ENCODE data around the gene FASLG. TPM values are rescaled to one million over a fixed set of nuclear protein-coding genes. Genes with fewer than 3 reads are reported as not detected.

FASLG gene
- total and polyA plus RNA-seq, 11 donors = 0.91 to 1.9 TPM; not detected in 9

DNA sequence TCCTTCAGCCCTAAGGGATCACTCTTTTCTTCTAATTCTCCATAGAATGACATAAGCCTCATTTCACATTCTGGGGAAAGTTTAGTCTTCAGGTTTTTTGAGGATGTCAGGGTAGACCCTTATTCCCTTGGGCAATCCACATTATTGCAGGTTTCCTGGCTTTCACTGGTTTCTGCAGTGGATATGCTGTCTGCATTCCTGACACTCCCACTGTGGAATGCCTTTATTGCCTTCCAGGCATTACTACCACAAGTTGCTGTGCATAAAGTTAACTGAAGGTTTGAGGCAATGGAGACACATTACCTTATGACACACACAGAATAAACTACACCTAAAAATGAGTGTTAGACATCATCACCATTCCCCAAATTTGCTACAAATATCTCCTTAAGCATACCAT is 12.7 kb downstream of the FASLG start:
- no peak for DNase-seq
- H3K27ac ChIP-seq = peak overlapping the region in 1 of 12 donors; percentile 2
- peaks cover 0 to 3% (median 0%) of the 10 kb centered on the region in 9 donors for H3K27me3 ChIP-seq
- no peak overlapping the region for H3K4me3 ChIP-seq
- H3K9me3 ChIP-seq = no peaks in the 10 kb centered on the region
- intact Hi-C loops (cut with DNase I) = no loop called here
- H3K36me3 ChIP-seq = no peaks in the 10 kb centered on the region
- TF ChIP-seq CTCF (IDR thresholded peaks at IDR 0.05) (no peak), POLR2A (IDR thresholded peaks at IDR 0.05) (no peak)
- peaks cover 0 to 12% (median 0%) of the 10 kb centered on the region in 12 donors for H3K4me1 ChIP-seq
- ATAC-seq = no peak

DNA sequence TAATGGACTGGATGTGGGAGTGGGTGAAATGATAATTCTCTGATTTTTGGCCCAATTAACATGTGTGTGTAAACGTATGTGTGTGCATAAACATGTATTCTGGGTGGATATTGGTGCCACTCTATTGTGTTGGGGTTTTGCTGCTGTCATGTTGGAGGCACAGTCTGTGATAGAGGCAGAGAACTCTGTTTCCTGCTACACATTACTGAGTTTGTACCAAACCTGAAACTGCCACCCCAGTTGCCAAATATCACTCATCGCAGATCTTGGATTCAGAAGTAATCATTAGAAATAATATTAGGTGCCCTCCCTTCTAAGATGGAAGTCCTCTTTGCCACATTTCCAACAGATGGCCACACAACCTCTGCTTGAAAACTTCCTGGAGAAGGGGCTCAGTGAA is 13.8 kb downstream of the FASLG start:
- Histone ChIP-seq H3K9me3 (no peaks in the 10 kb centered on the region), H3K4me3 (no peak overlapping the region), H3K27me3 (peaks cover 0 to 3% (median 0%) of the 10 kb centered on the region in 9 donors), H3K36me3 (no peaks in the 10 kb centered on the region), H3K4me1 (peaks cover 0 to 12% (median 0%) of the 10 kb centered on the region in 12 donors), H3K27ac (no peak overlapping the region)
- WGBS, 4 donors = 42 to 90% (median 60%) methylated on average over 2 of the region's 2 CpGs
- DNase-seq (no peak), ATAC-seq (no peak)
- intact Hi-C loops (cut with DNase I) = no loop called here
- TF ChIP-seq POLR2A (IDR thresholded peaks at IDR 0.05) (no peak), CTCF (IDR thresholded peaks at IDR 0.05) (no peak)

GRCh38 chr1:172673761-172674160 is 14.9 kb downstream of the FASLG start:
- H3K9me3 ChIP-seq = peaks cover 0 to under 1% (median 0%) of the 10 kb centered on the region in 12 donors
- DNase-seq = no peak
- no peak overlapping the region for H3K27ac ChIP-seq
- H3K27me3 ChIP-seq = peaks cover 0 to 3% (median 0%) of the 10 kb centered on the region in 9 donors
- intact Hi-C loops (cut with DNase I) = no loop called here
- no peak overlapping the region for H3K4me3 ChIP-seq
- H3K36me3 ChIP-seq = no peaks in the 10 kb centered on the region
- peaks cover 0 to 12% (median 0%) of the 10 kb centered on the region in 12 donors for H3K4me1 ChIP-seq
- ATAC-seq = no peak
- TF ChIP-seq POLR2A (IDR thresholded peaks at IDR 0.05) = no peak
- TF ChIP-seq CTCF (IDR thresholded peaks at IDR 0.05) = no peak
- 53 to 64% (median 55%) methylated on average over 2 of the region's 2 CpGs for WGBS, 4 donors

DNA sequence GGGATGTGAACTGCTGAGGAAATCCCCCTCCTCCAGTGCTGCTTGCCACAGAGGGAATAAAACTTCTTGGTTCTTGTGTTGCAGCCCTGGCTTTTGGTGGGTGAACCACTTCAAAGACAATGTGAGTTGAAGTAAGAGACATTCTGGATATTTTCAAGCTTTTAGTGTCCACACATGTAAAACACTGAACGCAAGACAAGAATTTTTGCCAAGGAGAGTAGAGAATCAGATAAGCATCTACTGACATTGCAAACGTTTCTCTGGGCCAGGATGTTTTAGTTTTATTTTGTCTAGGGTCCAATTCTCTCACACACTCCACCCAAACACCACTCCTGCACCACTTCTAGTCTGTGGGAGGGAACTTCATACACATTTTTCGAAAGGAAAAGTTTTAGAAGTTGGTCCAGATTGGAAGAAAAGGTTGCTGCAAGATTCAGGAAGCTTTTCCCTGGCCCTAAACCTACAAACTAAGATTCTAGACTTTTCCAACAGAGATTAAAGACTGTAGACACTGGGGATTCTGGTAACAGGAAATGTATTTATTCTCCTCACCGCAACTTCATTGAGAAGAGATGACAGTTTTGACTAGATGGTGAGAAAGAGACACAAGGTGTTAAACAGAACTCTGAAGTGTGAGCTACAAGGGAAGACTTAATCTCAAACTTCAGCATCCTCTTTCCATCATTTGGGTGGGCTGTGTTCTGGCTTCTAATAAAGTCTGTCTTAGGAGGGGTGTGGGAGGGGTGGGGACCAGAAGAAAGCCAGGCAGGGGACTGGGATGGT is 16.1 kb downstream of the FASLG start:
- WGBS, 4 donors = 38 to 43% (median 41%) methylated on average over 4 of the region's 4 CpGs
- no peak for TF ChIP-seq CTCF (IDR thresholded peaks at IDR 0.05)
- no peak for TF ChIP-seq POLR2A (IDR thresholded peaks at IDR 0.05)
- DNase-seq (no peak), ATAC-seq (no peak)
- intact Hi-C loops (cut with DNase I) = no loop called here
- peaks cover 0 to 16% (median 0%) of the 10 kb centered on the region in 12 donors for H3K4me1 ChIP-seq
- no peaks in the 10 kb centered on the region for H3K36me3 ChIP-seq
- no peak overlapping the region for H3K4me3 ChIP-seq
- peaks cover 0 to 3% (median 0%) of the 10 kb centered on the region in 9 donors for H3K27me3 ChIP-seq
- peak overlapping the region in 1 of 12 donors; percentile 30 for H3K27ac ChIP-seq
- peaks cover 0 to 6% (median 0%) of the 10 kb centered on the region in 12 donors for H3K9me3 ChIP-seq
